IgD-negative memory B cell (primary cell): ENCODE data around the gene ARVCF. TPM values are rescaled to one million over a fixed set of nuclear protein-coding genes. Genes with fewer than 3 reads are reported as not detected.

Experiments
- H3K27ac Mint-ChIP-seq, 3 donors: one replicate each; pipeline ENCODE4 v1.8.0; 2020 to 2022; ENCODE audit warnings: mild to moderate bottlenecking in 3 of 3, mixed read lengths in 3 of 3, moderate library complexity in 1 of 3
- H3K27me3 Mint-ChIP-seq: one replicate; pipeline ENCODE4 v1.8.0; 2021; ENCODE audit warnings: mixed read lengths
- H3K36me3 Mint-ChIP-seq: one replicate; pipeline ENCODE4 v1.8.0; 2020; ENCODE audit warnings: mild to moderate bottlenecking, mixed read lengths
- H3K4me1 Mint-ChIP-seq, 3 donors: one replicate each; pipeline ENCODE4 v1.8.0; 2020 to 2022; ENCODE audit warnings: mixed read lengths in 3 of 3, mild to moderate bottlenecking in 1 of 3
- H3K4me3 Mint-ChIP-seq, 4 donors: one replicate each; pipeline ENCODE4 v1.8.0; 2020 to 2022; ENCODE audit warnings: mild to moderate bottlenecking in 4 of 4, mixed read lengths in 4 of 4, moderate library complexity in 3 of 4
- H3K9me3 Mint-ChIP-seq, 3 donors: one replicate each; pipeline ENCODE4 v1.8.0; 2020 to 2021; ENCODE audit warnings: mixed read lengths in 3 of 3, mild to moderate bottlenecking in 1 of 3
- polyA plus RNA-seq: library from polyadenylated mRNA; unstranded; fragments of 300-500 nt; fragmentation: Illumina TruSeq; gene quantifications from one replicate; pipeline ENCODE4 v1.2.3, GENCODE V29; 2021

The ARVCF gene
- polyA plus RNA-seq, 1 donor from 2014 or later = 0.16 TPM

GRCh38 chr22:20019661-20020532, 3.3 kb upstream of the ARVCF start:
- H3K27ac Mint-ChIP-seq = peak overlapping the region; percentile 40 to 97 (median 67)
- peaks cover 16 to 28% (median 28%) of the 10 kb centered on the region in 3 donors for H3K4me1 Mint-ChIP-seq
- H3K36me3 Mint-ChIP-seq = no peaks in the 10 kb centered on the region
- no peaks in the 10 kb centered on the region for H3K27me3 Mint-ChIP-seq
- H3K4me3 Mint-ChIP-seq = peak overlapping the region; percentile 83 to 95 (median 92)
- no peaks in the 10 kb centered on the region for H3K9me3 Mint-ChIP-seq

- H3K27ac Mint-ChIP-seq = peak overlapping the region in 1 of 3 donors; percentile 23
- peaks cover 12 to 20% (median 19%) of the 10 kb centered on the region in 3 donors for H3K4me1 Mint-ChIP-seq
- H3K4me3 Mint-ChIP-seq = peak overlapping the region; percentile 83 to 95 (median 86)
- no peaks in the 10 kb centered on the region for H3K36me3 Mint-ChIP-seq
- H3K9me3 Mint-ChIP-seq = no peaks in the 10 kb centered on the region
- H3K27me3 Mint-ChIP-seq = no peaks in the 10 kb centered on the region
These were observed 1.4 kb upstream of the ARVCF start for GRCh38 chr22:20018001-20018400.

GRCh38 chr22:20017622-20017958, 967 bp upstream of the ARVCF start:
- Mint-ChIP-seq H3K27ac (peak overlapping the region in 2 of 3 donors; percentile 23 to 45), H3K27me3 (no peaks in the 10 kb centered on the region), H3K4me3 (peak overlapping the region; percentile 83 to 95 (median 86)), H3K4me1 (peaks cover 8 to 16% (median 15%) of the 10 kb centered on the region in 3 donors), H3K9me3 (no peaks in the 10 kb centered on the region), H3K36me3 (no peaks in the 10 kb centered on the region)

DNA sequence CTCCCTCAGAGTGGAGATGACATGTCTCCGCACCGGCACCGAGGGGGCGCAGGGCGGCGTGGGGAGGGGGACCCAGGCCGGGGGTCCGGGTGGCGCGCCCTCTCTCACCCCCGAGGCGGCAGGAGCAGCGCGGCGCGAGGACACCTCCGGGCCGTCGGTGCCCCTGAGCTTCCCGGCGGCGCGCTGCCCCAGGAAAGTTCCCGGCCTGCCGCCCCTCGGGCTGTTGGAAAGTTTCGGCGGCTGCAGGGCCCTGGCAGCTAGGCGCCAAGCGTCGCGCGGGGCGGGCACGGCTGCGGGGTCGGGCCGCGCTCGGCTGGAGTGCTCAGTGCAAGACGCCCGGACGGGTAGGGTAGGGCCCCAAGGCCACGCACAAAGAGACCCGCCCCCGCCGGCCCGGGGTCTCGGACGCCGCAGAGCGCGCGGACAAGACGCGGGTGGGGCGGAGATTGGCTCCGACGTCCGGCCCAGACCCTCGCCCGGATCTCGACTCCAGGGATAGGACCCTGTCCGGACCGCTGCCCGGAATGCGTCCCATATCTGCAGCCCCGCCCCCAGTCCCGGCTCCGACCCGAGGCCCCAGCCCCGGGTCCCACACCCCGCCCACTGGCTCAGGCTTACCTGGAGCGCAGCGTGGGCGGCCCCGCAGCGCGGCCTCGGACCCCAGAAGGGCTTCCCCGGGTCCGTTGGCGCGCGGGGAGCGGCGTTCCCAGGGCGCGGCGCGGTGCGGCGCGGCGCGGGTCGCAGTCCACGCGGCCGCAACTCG, 471 bp downstream of the ARVCF start:
- peaks cover 0 to 7% (median 7%) of the 10 kb centered on the region in 3 donors for H3K4me1 Mint-ChIP-seq
- H3K27me3 Mint-ChIP-seq = no peaks in the 10 kb centered on the region
- H3K36me3 Mint-ChIP-seq = no peaks in the 10 kb centered on the region
- H3K9me3 Mint-ChIP-seq = no peaks in the 10 kb centered on the region
- H3K4me3 Mint-ChIP-seq = peak overlapping the region in 3 of 4 donors; percentile 57 to 91 (median 67)
- H3K27ac Mint-ChIP-seq = peak overlapping the region in 1 of 3 donors; percentile 75

- peaks cover 0 to 7% (median 7%) of the 10 kb centered on the region in 3 donors for H3K4me1 Mint-ChIP-seq
- peak overlapping the region; percentile 72 to 91 (median 76) for H3K4me3 Mint-ChIP-seq
- H3K9me3 Mint-ChIP-seq = no peaks in the 10 kb centered on the region
- H3K27me3 Mint-ChIP-seq = no peaks in the 10 kb centered on the region
- peak overlapping the region in 1 of 3 donors; percentile 75 for H3K27ac Mint-ChIP-seq
- no peaks in the 10 kb centered on the region for H3K36me3 Mint-ChIP-seq
These were observed 1.4 kb downstream of the ARVCF start for GRCh38 chr22:20015187-20015625.

GRCh38 chr22:20014526-20015186, 2.0 kb downstream of the ARVCF start:
- Mint-ChIP-seq H3K9me3 (no peaks in the 10 kb centered on the region), H3K4me1 (peaks cover 0 to 7% (median 3%) of the 10 kb centered on the region in 3 donors), H3K4me3 (peak overlapping the region; percentile 16 to 91 (median 71)), H3K27ac (peak overlapping the region in 1 of 3 donors; percentile 58), H3K27me3 (no peaks in the 10 kb centered on the region), H3K36me3 (no peaks in the 10 kb centered on the region)

- Mint-ChIP-seq H3K4me3 (peak overlapping the region in 1 of 4 donors; percentile 91), H3K36me3 (no peaks in the 10 kb centered on the region), H3K9me3 (no peaks in the 10 kb centered on the region), H3K27me3 (no peaks in the 10 kb centered on the region), H3K27ac (no peak overlapping the region), H3K4me1 (peaks cover 0 to 7% (median 3%) of the 10 kb centered on the region in 3 donors)
These were observed 3.2 kb downstream of the ARVCF start for GRCh38 chr22:20013382-20013871.

DNA sequence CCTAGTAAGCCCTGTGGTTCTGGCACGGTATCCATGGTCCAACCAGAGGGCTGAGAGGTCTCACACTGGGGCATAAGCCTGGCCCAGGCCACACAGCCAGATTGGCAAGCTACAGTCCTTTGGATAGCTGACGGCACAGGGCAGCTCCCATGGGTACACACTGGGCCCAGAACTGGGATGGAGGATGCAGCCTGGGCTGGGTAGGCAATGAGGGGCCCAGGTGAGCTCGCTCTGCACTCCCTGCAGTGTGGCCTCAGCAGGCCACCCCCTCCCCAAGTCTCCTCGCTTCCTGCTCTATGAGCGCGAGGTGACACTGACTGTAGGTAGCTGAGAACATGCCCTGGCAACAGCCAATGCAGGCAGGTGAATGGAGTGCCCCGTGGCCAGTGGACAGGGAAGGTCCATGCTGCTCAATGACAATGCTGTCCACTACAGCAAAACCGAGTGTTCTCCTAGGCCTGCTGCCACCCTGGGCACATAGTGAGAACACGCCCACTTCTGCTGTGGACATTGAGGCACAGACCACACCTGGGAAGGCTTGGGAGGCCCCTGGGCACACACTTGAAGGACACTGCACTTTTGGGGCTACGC, 3.8 kb downstream of the ARVCF start:
- Mint-ChIP-seq H3K36me3 (no peaks in the 10 kb centered on the region), H3K4me3 (no peak overlapping the region), H3K27ac (no peak overlapping the region), H3K4me1 (peaks cover 0 to 7% (median 3%) of the 10 kb centered on the region in 3 donors), H3K27me3 (no peaks in the 10 kb centered on the region), H3K9me3 (no peaks in the 10 kb centered on the region)

GRCh38 chr22:20011993-20012740, 4.5 kb downstream of the ARVCF start:
- Mint-ChIP-seq H3K4me3 (no peak overlapping the region), H3K9me3 (no peaks in the 10 kb centered on the region), H3K36me3 (no peaks in the 10 kb centered on the region), H3K27me3 (no peaks in the 10 kb centered on the region), H3K27ac (no peak overlapping the region), H3K4me1 (peaks cover 0 to 2% (median 1%) of the 10 kb centered on the region in 3 donors)

DNA sequence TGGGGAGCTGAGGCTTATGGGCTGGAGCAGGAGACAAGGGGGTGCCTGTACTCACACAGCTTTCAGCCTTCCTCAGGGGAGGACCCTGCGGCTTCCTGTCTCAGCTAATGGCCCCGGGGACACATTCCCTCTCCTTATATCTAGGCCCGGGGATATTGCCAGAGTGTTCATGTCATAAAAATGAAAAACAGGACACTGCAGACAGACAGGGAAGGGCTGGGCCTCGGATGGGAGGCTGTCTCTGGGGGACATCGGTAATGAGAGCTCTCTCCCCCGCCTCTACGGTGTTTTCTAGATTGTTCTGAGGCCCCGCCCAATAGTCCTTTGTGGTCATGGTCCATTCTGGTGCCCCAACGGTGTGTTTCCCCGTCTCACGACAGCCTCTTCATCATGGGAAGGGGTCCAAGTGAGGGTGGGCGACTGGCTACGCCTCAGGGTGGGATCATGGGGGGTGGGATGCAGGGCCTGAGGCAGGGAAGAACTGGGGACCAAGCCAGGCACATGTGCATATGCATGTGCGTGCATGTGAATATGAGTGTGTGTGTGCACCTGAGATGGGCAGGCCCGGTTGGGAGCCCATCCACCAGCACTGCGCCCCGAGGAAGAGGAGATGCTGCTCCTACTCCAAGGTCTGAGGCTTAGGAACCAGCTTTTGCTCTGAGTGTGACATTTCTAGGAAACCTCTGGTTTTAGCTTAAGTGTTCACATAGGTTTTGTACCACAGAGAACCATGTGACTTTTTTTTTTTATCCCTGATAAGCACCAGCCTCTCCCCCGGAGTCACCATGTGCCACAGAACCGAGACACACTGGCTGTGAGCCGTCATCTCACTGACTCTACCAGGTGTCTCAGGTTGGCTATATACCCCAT, 5.3 kb downstream of the ARVCF start:
- H3K27ac Mint-ChIP-seq = no peak overlapping the region

DNA sequence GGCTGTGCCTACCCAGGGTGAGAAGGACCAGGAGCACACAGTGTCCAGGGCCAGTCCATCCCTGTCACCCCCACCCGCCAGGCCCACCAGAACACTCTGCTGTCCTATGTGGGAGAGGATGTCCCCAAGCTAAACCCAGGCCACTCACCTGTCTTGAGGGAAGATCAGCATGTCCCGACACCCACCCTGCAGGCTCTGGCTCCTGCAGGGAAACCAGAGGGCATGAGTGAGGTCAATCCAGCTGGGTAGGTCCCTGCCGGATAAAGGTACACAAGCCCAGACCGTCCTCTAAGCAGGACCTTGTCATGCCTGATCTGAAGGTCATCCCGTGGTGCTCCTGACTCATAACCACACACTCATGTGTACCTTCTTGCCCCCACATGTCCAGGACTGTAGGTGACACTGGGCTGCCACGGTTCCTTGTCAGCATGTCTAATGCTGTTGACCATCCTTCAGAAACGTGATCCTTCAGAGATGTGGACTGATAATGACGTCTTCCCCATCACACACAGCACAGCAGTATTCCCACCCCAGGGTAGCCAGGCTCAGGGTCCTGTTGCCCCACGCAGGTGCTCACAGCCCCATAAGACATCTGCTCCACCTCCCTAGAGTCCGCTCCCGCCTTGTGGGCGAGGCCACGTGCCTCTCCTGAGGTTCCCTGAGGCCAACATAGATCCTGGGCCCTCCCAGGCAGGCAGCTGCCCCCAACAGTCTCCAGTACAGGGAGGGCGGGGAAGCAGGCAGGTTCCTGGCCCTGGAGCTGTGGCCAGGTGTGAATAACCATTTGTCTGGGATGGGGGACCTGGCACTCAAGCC, 6.1 kb downstream of the ARVCF start:
- Mint-ChIP-seq H3K4me1 (no peaks in the 10 kb centered on the region), H3K27ac (no peak overlapping the region), H3K9me3 (no peaks in the 10 kb centered on the region), H3K36me3 (no peaks in the 10 kb centered on the region), H3K27me3 (no peaks in the 10 kb centered on the region), H3K4me3 (no peak overlapping the region)

More for the DNA sequence above, 5.3 kb downstream of the ARVCF start:
- H3K4me3 Mint-ChIP-seq = no peak overlapping the region
- no peaks in the 10 kb centered on the region for H3K27me3 Mint-ChIP-seq
- peaks cover 0 to 1% (median 0%) of the 10 kb centered on the region in 3 donors for H3K4me1 Mint-ChIP-seq
- H3K36me3 Mint-ChIP-seq = no peaks in the 10 kb centered on the region
- H3K9me3 Mint-ChIP-seq = no peaks in the 10 kb centered on the region

DNA sequence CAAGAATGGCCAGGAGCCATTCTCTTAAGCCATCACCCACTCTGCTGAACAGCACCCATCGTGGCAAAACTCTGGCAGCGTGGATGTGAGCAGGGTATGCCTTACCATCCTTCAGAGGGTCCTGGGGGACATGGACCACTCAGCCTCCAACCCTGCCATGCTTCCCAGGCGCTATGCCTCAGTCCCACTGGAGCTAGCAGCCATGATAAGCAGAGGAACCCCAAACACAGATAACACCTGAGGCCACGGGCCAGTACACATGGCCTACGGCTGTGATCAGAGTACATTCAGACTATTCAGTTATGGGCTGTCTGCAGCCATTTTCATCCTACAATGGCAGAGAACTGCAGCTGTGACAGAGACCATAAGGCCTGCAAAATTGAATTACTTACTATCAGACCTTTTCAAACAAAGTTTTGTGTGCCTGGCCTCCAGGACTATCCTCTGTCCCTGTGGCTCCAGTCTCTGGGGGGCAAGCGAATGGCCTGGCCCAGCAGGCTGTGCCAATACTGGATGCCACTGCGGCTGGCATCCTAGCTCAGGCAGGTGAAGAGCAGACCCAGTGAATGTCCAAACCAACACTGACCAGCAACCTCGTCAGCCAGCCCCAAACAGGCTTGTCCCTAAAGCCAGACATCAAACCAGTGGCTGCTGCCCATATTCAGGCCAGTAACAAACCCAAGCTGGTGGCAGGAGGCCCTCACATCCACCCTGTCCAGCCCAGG, 6.9 kb downstream of the ARVCF start:
- Mint-ChIP-seq H3K27me3 (no peaks in the 10 kb centered on the region), H3K4me3 (no peak overlapping the region)

More for the DNA sequence above, 6.9 kb downstream of the ARVCF start:
- Mint-ChIP-seq H3K27ac (no peak overlapping the region), H3K36me3 (no peaks in the 10 kb centered on the region), H3K9me3 (no peaks in the 10 kb centered on the region), H3K4me1 (no peaks in the 10 kb centered on the region)
